COLO668 (cell line): ENCODE data around the gene BPIFA1.

Source experiments
- DNase-seq: peaks from one replicate; lab custom pipeline; 2025; ENCODE audit not compliant: unreplicated experiment; lab: John Stamatoyannopoulos, UW

BPIFA1 gene

GRCh38 chr20:33277471-33278441 is 42.0 kb downstream of the BPIFA1 start:
- no peak for DNase-seq

DNA sequence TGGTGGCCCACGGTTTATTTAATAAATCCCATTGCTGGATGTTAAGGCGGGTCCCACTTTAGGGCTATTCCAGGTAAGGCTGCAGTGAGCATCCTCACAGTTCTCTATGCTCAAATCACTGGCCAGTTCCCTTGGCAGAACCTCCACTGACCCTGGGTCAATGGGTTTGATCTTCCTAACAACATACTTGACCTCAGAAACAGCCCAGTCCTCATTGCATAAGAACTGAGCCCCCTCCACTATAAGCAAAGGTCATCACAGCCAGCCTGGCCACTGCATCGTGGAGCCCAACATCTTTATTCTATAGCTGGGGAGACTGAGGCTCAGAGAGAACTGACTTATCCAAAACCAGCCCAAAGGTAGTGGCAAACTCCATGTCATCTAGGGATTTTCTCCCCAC is 42.9 kb downstream of the BPIFA1 start:
- DNase-seq = no peak

GRCh38 chr20:33279261-33279910 is 43.6 kb downstream of the BPIFA1 start:
- DNase-seq = no peak

- DNase-seq = no peak
These were observed 44.3 kb downstream of the BPIFA1 start for GRCh38 chr20:33280000-33280680.

GRCh38 chr20:33280775-33281174 is 45.0 kb downstream of the BPIFA1 start:
- DNase-seq = no peak

DNA sequence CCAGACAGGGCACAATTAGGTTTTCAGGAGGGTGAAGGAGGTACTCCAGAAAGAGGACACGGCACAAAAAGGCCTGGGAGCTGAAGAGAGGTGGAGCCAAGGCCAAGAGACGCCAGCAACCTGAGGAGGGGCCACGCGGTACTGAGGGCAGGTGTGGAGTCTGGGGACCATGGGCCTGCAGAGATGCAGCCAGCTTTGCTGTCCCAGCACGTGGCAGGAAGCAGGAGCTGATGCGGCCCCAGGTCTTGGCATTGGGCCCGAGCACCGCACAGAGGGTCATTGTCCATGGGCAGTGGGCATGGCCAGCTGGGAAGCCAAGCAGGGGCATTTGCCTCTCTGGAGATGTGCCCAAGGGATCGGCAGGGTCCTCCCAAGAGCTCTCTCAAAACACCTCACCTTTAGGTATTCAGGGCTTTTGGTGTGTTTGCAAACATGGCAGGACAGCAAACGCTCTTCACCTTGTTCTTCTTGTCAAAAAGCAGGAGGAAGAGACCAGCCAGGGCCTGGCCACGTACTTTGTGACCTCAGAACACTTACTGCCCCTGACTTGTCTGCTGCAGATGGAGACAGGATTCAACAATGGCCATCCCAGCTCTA is 45.9 kb downstream of the BPIFA1 start:
- no peak for DNase-seq

DNA sequence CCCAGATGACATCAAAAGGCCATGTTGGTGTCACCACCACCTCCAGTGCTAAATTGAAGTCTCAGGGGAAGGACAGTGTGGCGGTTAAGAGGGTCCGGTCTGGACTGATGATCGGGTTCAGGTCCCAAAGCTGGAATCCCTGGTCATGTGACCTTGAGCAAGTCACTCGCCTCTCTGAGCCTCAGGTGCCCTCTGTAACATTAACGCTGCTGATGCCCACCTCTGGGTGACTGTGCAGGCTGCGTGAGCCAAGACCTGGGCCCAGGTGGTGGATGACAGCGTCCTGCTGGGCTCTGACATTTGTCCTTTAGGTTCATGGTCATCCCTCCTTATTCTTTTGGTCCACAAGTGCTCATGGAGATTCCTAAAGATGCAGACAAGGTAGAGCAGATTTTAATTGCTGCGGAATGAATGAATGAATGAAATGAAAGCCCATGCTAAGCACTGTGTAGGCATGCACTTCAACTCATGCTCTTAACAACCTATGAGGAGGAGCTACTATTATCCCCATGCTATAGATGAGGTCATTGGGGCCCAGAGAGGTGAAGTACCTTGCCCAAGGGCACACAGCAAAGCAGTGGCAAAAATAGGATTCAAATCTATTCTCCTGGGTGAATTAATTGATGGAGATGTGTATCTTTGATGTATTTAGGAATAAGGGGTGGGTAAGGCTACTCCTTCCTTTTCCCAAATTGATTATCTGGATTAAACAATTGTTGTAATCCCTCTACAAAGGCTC is 46.6 kb downstream of the BPIFA1 start:
- DNase-seq = no peak

DNA sequence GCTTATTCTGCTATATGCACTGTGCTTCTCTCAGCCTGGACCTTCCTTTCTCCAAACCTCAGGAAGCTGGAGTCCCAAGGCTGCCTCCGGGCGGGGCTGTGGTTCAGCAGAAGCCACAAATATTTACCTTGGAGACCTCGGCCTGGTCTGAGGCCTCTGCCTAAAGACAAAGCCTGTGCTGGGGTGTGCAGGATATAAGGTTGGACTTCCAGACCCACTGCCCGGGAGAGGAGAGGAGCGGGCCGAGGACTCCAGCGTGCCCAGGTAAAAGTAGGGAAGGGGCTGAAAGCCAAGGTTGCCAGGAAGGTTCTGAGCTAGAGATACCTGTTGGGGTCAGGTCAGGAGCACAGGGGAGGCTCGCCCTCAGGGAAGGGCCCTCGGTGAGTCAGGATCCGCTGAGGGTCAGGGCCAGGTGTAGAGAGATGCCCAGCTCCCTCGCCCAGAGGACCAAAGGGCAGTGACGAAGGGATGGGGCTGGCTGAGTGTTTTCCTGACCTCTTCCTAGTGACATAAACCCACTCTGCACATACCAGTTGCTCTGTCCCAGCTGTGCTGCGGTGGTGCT is 47.3 kb downstream of the BPIFA1 start, which contains the start of gene BPIFB1:
Gene BPIFB1, plus strand, starts transcription at position 224 of the 565 bp plus-strand sequence. CDS start 2,860 bp downstream, outside the sequence.
- no peak for DNase-seq

GRCh38 chr20:33284284-33284683 is 48.5 kb downstream of the BPIFA1 start:
- DNase-seq = no peak

- no peak for DNase-seq
These were observed 49.1 kb downstream of the BPIFA1 start for GRCh38 chr20:33284937-33285336.

DNA sequence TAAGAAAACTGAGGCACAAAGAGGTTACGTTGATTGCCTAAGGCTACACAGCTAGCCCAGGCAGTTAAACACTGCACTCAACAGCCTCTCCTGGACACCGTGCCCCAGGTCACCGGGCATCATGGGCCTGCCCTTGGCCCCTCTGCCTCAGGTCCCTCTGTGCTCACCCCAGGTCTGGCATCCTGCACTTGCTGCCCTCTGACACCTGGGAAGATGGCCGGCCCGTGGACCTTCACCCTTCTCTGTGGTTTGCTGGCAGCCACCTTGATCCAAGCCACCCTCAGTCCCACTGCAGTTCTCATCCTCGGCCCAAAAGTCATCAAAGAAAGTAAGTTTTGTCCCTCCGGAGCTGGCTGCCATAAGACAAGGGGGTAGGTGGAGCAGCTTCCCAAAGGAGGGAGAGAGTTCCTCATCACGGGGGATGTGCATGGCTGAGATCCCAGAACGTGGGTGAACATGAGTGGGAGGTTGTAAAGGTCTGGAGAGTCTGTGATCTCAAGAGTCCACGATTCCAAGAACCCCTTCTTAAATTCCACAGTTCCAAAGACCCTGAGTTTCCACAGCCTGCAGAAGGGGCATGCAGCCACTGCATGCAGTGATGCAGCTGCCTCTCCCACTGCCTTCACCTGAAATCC is 50.2 kb downstream of the BPIFA1 start:
- DNase-seq = no peak

DNA sequence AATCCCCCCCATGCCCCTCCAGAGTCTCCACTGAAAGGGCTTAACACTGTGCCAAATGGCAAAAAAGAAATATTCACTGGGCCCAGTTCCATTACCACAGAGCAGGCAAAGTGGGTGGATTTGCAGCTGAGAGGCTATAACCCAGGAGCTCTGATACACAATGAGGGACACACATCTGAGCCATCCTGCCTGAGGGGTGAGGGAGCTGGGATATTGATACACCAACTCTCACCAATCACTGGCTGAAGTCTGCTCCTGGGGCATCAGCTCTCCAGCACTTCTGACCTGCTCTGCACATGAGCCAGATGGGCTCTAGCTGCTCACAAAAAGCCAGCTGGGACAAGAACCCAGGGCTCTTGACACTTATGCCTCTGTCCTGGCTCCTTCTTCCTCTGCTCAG is 52.1 kb downstream of the BPIFA1 start:
- no peak for DNase-seq

- no peak for DNase-seq
These were observed 55.1 kb downstream of the BPIFA1 start for GRCh38 chr20:33290852-33291251.

DNA sequence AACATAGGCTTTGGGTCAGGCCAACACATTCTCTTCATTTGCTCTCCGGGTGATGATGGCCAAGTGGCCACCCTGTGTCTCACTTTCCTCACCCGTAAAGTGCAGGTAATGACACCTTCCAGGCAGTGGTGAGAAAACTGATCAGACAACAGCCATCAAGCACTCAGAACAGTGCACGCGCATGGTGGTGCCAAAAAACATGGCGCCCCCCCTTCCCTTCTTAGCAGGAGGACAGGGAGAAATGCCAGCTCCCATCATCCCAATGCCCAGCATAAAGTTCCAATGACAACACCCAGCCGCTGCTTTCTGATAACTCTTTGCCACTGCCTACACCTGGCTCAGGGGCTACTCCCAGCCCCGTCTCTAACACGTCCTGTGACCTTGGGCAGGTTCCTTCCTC is 55.6 kb downstream of the BPIFA1 start:
- no peak for DNase-seq

DNA sequence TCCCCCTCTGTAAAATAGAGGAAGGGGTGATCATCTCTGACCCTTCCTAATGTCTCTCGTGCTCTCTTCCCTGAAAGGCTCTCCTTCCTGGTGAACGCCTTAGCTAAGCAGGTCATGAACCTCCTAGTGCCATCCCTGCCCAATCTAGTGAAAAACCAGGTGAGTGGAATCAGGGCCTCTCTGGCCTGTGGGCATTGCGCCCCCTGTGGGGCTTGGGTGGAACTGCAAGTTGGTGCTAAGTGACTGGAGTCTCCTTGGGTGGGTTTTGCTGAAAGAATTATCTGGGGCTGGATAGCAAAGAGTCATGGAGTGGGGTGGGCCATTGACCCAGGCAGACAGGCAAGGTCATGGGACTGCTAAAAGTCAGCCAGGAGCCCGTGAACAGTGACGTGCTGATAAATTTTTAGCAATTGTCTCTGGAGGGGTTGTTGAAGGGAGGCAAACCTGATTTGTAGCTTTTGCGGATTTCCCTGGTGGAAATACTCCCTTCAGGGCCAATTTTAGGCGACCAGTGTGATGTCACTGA is 56.1 kb downstream of the BPIFA1 start:
- peak; percentile 52 for DNase-seq
